Omental fat pad (tissue), 4 donors: ENCODE results near the gene IMPA2. TPM values are rescaled to one million over a fixed set of nuclear protein-coding genes. Genes with fewer than 3 reads are reported as not detected.

Source experiments
- ATAC-seq: fragments of 150-250 bp; one replicate; pipeline ENCODE4 v1.9.1; 2016; ENCODE audit warnings: mild to moderate bottlenecking, moderate library complexity; ENCODE audit not compliant: low FRiP score
- DNase-seq: peaks from one replicate; pipeline ENCODE4 v3.0.0-alpha.2; 2019; ENCODE audit warnings: low spot score
- CTCF ChIP-seq, 3 donors: fragments of 450-650 bp; IDR thresholded peaks; one replicate each; pipeline ENCODE4 v1.5.1; 2016 to 2017; ENCODE audit warnings: antibody characterized with exemption in 3 of 3, mild to moderate bottlenecking in 3 of 3, moderate library complexity in 2 of 3
- total RNA-seq, 4 donors: library from RNA; depleted of rRNA; stranded (reverse); fragments of >200 nt; gene quantifications; one replicate each; pipeline ENCODE4 v1.1.0, GENCODE V29; 2016

IMPA2 gene
- total RNA-seq, 4 donors from 2014 or later, result 18.7 to 31.6 (median 27.7) TPM

DNA sequence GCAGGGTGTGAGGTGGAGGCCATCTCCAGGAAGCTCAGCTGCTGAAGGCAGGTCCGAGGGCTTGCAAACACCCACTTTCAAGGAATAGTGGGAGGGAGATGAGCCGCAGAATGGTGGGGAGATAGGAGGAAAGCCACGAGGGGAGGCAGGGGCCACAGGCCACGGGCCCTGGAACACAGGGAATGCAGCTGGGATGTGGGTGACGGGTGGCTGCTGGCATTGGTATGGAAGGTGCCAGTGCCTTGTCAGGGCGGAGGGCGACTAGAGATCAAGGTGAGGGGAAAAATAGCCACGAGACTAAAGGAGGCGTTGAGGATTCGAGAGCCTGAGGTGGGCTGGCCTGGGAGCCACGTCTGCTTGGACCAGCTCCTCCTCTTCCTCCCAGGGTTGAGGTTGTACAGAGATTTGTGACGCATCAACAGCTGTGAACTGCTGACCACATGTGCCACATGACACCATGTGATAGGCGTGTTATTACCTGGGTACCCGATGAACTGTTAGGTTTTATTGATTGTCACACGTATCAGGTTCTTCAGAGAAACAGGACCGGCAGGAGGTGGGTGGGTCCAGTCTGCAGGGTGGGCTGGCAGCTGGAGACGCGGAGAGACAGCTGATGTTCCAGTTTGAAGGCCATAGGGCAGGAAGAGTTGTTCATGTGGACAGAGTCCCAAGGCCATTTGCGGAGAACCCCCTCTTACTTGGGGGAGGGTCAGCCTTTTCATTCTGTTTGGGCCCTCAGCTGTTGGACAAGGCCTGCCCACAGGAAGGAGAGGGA lies 9.9 kb downstream of the IMPA2 start:
- no peak for ATAC-seq

GRCh38 chr18:11992096-11992790 lies 10.9 kb downstream of the IMPA2 start:
- TF ChIP-seq CTCF (IDR thresholded peaks at IDR 0.05), result no peak
- ATAC-seq (no peak), DNase-seq (no peak)

More for the DNA sequence above, 9.9 kb downstream of the IMPA2 start:
- TF ChIP-seq CTCF (IDR thresholded peaks at IDR 0.05), result no peak
- no peak for DNase-seq

- no peak for TF ChIP-seq CTCF (IDR thresholded peaks at IDR 0.05)
- DNase-seq, result no peak
- ATAC-seq, result no peak
Observed at GRCh38 chr18:11993264-11993916, 12.1 kb downstream of the IMPA2 start.

DNA sequence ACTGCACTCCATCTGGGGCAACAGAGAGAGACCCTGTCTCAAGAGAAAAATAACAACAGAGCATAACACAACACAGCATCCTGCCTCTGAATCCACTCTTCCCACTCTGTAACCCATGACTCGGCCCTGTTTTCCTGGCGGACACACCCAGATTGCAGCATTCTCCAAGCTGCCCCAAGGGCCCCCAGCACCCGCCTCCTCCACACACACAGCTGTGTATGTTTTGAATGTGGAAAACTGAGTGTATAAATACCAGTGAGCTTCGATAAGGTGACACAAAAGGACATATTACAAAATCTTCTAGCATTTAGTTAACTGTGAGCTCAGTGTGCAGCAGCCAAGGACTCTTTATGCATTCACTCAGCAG lies 13.0 kb downstream of the IMPA2 start:
- no peak for ATAC-seq

GRCh38 chr18:11994703-11995444 lies 13.6 kb downstream of the IMPA2 start:
- TF ChIP-seq CTCF (IDR thresholded peaks at IDR 0.05), result no peak
- ATAC-seq (no peak), DNase-seq (no peak)

More for the DNA sequence above, 13.0 kb downstream of the IMPA2 start:
- TF ChIP-seq CTCF (IDR thresholded peaks at IDR 0.05), result no peak
- no peak for DNase-seq

- peak; percentile 46 for DNase-seq
- peak in 1 of 3 donors; percentile 11 for TF ChIP-seq CTCF (IDR thresholded peaks at IDR 0.05)
- peak; percentile 72 for ATAC-seq
Observed at GRCh38 chr18:11995445-11996189, 14.3 kb downstream of the IMPA2 start.
